CD14-positive monocyte (primary cell): ENCODE results near the gene CCNY. TPM values are rescaled to one million over a fixed set of nuclear protein-coding genes. Genes with fewer than 3 reads are reported as not detected.

Experiments used
- DNase-seq, 3 donors: peaks; one replicate each; pipeline ENCODE4 v3.0.0-alpha.2; 2011 to 2022
- H2AFZ ChIP-seq: 2 replicates; pipeline ENCODE4 v1.6.0; 2012; ENCODE audit warnings: mild to moderate bottlenecking, low read depth, low read length, inconsistent platforms; ENCODE audit not compliant: insufficient read depth, poor library complexity, severe bottlenecking
- H3K27ac ChIP-seq, 2 donors: 1 replicate in 1 of 2; 2 replicates in 1 of 2; pipeline ENCODE4 v1.5.1; 2012 to 2013; ENCODE audit warnings: low read length in 2 of 2, control low read depth in 1 of 2, inconsistent platforms in 1 of 2, low read depth in 1 of 2, mild to moderate bottlenecking in 1 of 2
- H3K27me3 ChIP-seq, 2 donors: one replicate each; pipeline versions ENCODE4 v1.6.0 to v1.6.1; 2011 to 2013; ENCODE audit warnings: low read length in 2 of 2; ENCODE audit not compliant: control insufficient read depth in 2 of 2, insufficient read depth in 2 of 2
- H3K36me3 ChIP-seq, 2 donors: replicated peaks in 1 of 2; 1 replicate in 1 of 2; 2 replicates in 1 of 2; pipeline versions ENCODE4 v1.5.1 to v1.6.1; 2012 to 2013; ENCODE audit warnings: low read length in 2 of 2, control low read depth in 1 of 2, inconsistent platforms in 1 of 2, mild to moderate bottlenecking in 1 of 2; ENCODE audit not compliant: insufficient read depth in 2 of 2, control insufficient read depth in 1 of 2
- H3K4me1 ChIP-seq, 2 donors: 1 replicate in 1 of 2; 2 replicates in 1 of 2; pipeline versions ENCODE4 v1.5.1 to v1.6.1; 2012 to 2013; ENCODE audit warnings: low read length in 2 of 2, control low read depth in 1 of 2, inconsistent platforms in 1 of 2, mild to moderate bottlenecking in 1 of 2, moderate library complexity in 1 of 2; ENCODE audit not compliant: insufficient read depth in 2 of 2, control insufficient read depth in 1 of 2
- H3K4me2 ChIP-seq: replicated peaks from 2 replicates; pipeline ENCODE3; 2012; ENCODE audit warnings: low read length, moderate library complexity, mild to moderate bottlenecking; ENCODE audit not compliant: poor library complexity, severe bottlenecking; ENCODE audit errors: extremely low read depth
- H3K4me3 ChIP-seq, 3 experiments: fragments of 200-600 bp in 1 of 3; sonication (generic) in 1 of 3; replicated peaks in 1 of 3; 1 replicate in 2 of 3; 2 replicates in 1 of 3; pipeline ENCODE4 v1.5.1; 2011 to 2013; ENCODE audit warnings: low read length in 3 of 3, mild to moderate bottlenecking in 3 of 3, control low read depth in 2 of 3, low read depth in 2 of 3, inconsistent platforms in 1 of 3, moderate library complexity in 1 of 3
- H3K79me2 ChIP-seq: 2 replicates; pipeline ENCODE4 v1.6.0; 2012; ENCODE audit warnings: mild to moderate bottlenecking, control low read depth, inconsistent platforms, low read length, moderate library complexity; ENCODE audit not compliant: insufficient read depth
- H3K9ac ChIP-seq: 2 replicates; pipeline ENCODE4 v1.6.0; 2017; ENCODE audit warnings: low read length, mild to moderate bottlenecking; ENCODE audit not compliant: insufficient read depth, poor library complexity, severe bottlenecking
- H3K9me3 ChIP-seq, 2 donors: replicated peaks in 1 of 2; 1 replicate in 1 of 2; 2 replicates in 1 of 2; pipeline versions ENCODE4 v1.5.1 to v1.6.1; 2012 to 2013; ENCODE audit warnings: low read length in 2 of 2, control low read depth in 1 of 2; ENCODE audit not compliant: control insufficient read depth in 1 of 2, insufficient read depth in 1 of 2
- H4K20me1 ChIP-seq: 2 replicates; pipeline ENCODE4 v1.6.0; 2012; ENCODE audit warnings: mild to moderate bottlenecking, low read length, control low read depth, moderate library complexity; ENCODE audit not compliant: insufficient read depth
- H3K27ac Mint-ChIP-seq, 7 donors: one replicate each; pipeline ENCODE4 v1.8.0; 2020; ENCODE audit warnings: mild to moderate bottlenecking in 7 of 7, mixed read lengths in 7 of 7, moderate library complexity in 6 of 7, inconsistent platforms in 2 of 7
- H3K27me3 Mint-ChIP-seq, 3 donors: one replicate each; pipeline ENCODE4 v1.8.0; 2021 to 2022; ENCODE audit warnings: low read depth in 3 of 3, mild to moderate bottlenecking in 3 of 3, mixed read lengths in 3 of 3, moderate library complexity in 3 of 3, inconsistent platforms in 1 of 3
- H3K36me3 Mint-ChIP-seq, 2 donors: one replicate each; pipeline ENCODE4 v1.8.0; 2020; ENCODE audit warnings: mixed read lengths in 2 of 2, inconsistent platforms in 1 of 2, mild to moderate bottlenecking in 1 of 2
- H3K4me1 Mint-ChIP-seq: one replicate; pipeline ENCODE4 v1.8.0; 2020; ENCODE audit warnings: mild to moderate bottlenecking, mixed read lengths
- H3K4me3 Mint-ChIP-seq, 2 donors: one replicate each; pipeline ENCODE4 v1.8.0; 2020; ENCODE audit warnings: mild to moderate bottlenecking in 2 of 2, mixed read lengths in 2 of 2, moderate library complexity in 1 of 2
- H3K9me3 Mint-ChIP-seq, 7 donors: one replicate each; pipeline ENCODE4 v1.8.0; 2020 to 2022; ENCODE audit warnings: mixed read lengths in 7 of 7, mild to moderate bottlenecking in 6 of 7, moderate library complexity in 6 of 7, inconsistent platforms in 2 of 7
- WGBS: methylation state at CpG from one replicate; pipeline ENCODE4 v1.1.5; 2013; ENCODE audit warnings: missing lambda C conversion rate; ENCODE audit not compliant: insufficient coverage; 5-methylcytosine and 5-hydroxymethylcytosine counted together
- intact Hi-C, 2 donors: fragments of 100-400 bp; cut with micrococcal nuclease; formaldehyde crosslinking; loops; one replicate each; pipeline versions ENCODE4 v1.15.0 to v1.15.1; 2023
- polyA plus RNA-seq, 3 donors: library from polyadenylated mRNA; depleted of rRNA in 1 of 3; unstranded in 2 of 3; stranded (reverse) in 1 of 3; fragments of 300-500 nt in 2 of 3; fragments of >200 nt in 1 of 3; fragmentation: Illumina TruSeq in 2 of 3; gene quantifications; 1 replicate in 2 of 3; 2 replicates in 1 of 3; pipeline ENCODE4 v1.2.3, GENCODE V29; 2012 to 2021
- TF ChIP-seq, protein P1 (sequence below): fragments of 200-600 bp; IDR thresholded peaks from one replicate; pipeline ENCODE4 v1.8.0; 2022; ENCODE audit warnings: antibody characterized with exemption, mild to moderate bottlenecking

CCNY gene
- polyA plus RNA-seq, 3 donors: 39.9 to 116 (median 64.8) TPM

DNA sequence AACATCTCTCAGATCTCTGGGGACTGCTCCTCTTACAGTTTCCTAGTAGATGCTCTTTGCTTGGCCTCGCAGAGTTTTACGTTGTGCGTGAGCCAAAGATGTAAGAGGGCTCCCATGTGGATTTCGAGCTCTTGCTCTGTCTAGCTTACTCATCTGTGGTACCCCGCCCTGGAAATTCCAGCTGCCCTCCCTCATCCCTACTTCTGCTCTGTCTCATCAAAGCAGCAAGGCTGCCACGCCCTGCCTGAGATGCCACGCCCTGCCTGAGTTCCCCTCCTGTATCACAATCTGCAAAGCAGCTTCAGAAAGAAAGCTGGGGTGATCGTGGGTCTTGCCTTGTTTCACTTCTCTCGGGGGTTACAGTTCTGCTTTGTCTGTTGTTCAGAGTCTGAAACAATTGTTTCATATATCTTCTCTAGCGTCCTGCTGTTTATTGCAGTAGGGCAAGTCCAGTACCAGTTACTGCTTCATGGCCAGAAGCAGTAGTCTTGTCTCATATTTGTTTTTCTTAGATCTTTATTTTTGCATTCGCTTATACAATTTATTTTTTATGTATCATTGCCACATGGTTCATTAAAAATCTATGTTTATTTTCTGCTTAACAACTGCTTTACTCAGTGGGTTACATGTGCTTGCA lies 36.1 kb upstream of the CCNY start:
- Mint-ChIP-seq H3K27ac (peak overlapping the region; percentile 62 to 88 (median 76)), H3K9me3 (peaks cover 0 to 7% (median 0%) of the 10 kb centered on the region in 7 donors), H3K4me3 (peak overlapping the region in 1 of 2 donors; percentile 44), H3K4me1 (peaks cover 13% of the 10 kb centered on the region), H3K36me3 (no peaks in the 10 kb centered on the region), H3K27me3 (peaks cover 0 to 5% (median 3%) of the 10 kb centered on the region in 3 donors)
- Histone ChIP-seq H3K4me3 (no peak overlapping the region), H3K9me3 (no peaks in the 10 kb centered on the region), H3K4me1 (peaks cover 10 to 17% of the 10 kb centered on the region in 2 donors), H3K36me3 (no peaks in the 10 kb centered on the region), H3K9ac (no peak overlapping the region), H3K27me3 (no peaks in the 10 kb centered on the region), H3K27ac (peak overlapping the region in 1 of 2 donors; percentile 67), H3K4me2 (peak overlapping the region; percentile 11), H2AFZ (no peak overlapping the region), H4K20me1 (no peaks in the 10 kb centered on the region), H3K79me2 (no peaks in the 10 kb centered on the region)
- intact Hi-C loops: no loop called here
- DNase-seq: peak; percentile 72 to 97 (median 73)
- TF ChIP-seq, protein P1, sequence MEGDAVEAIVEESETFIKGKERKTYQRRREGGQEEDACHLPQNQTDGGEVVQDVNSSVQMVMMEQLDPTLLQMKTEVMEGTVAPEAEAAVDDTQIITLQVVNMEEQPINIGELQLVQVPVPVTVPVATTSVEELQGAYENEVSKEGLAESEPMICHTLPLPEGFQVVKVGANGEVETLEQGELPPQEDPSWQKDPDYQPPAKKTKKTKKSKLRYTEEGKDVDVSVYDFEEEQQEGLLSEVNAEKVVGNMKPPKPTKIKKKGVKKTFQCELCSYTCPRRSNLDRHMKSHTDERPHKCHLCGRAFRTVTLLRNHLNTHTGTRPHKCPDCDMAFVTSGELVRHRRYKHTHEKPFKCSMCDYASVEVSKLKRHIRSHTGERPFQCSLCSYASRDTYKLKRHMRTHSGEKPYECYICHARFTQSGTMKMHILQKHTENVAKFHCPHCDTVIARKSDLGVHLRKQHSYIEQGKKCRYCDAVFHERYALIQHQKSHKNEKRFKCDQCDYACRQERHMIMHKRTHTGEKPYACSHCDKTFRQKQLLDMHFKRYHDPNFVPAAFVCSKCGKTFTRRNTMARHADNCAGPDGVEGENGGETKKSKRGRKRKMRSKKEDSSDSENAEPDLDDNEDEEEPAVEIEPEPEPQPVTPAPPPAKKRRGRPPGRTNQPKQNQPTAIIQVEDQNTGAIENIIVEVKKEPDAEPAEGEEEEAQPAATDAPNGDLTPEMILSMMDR: no peak
- 27% methylated on average over 8 of the region's 11 CpGs for WGBS

DNA sequence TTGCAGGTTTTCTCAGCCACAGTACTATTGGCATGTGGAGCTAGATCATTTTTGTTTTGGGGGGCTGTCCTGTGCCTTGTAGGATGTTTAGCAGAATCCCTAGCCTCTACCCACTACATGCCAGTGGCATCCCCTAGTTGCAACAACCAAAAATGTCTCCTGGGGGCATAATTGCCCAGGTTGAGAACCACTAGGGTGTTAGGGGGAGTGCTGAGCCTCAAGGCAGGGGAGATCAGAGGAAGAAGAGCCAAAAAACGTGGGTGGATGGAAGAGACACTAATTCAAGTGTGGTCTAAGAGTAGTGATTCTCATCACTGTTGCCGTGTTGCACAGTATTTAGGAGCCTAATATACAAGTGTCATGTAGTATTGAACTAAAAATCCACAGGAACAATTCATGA lies 31.7 kb upstream of the CCNY start:
- H3K27ac Mint-ChIP-seq: no peak overlapping the region
- H3K4me3 ChIP-seq: no peak overlapping the region
- H3K4me1 ChIP-seq: peaks cover 10 to 14% of the 10 kb centered on the region in 2 donors
- H3K79me2 ChIP-seq: no peaks in the 10 kb centered on the region
- peaks cover 0 to 5% (median 0%) of the 10 kb centered on the region in 7 donors for H3K9me3 Mint-ChIP-seq
- TF ChIP-seq, protein P1: no peak
- no peak overlapping the region for H3K4me2 ChIP-seq
- H3K4me3 Mint-ChIP-seq: no peak overlapping the region
- H3K9ac ChIP-seq: no peak overlapping the region
- intact Hi-C loops: no loop called here
- peaks cover 21% of the 10 kb centered on the region for H3K4me1 Mint-ChIP-seq
- H4K20me1 ChIP-seq: no peaks in the 10 kb centered on the region
- no peaks in the 10 kb centered on the region for H3K36me3 Mint-ChIP-seq
- DNase-seq: no peak
- H3K36me3 ChIP-seq: no peaks in the 10 kb centered on the region
- peaks cover 10 to 22% (median 21%) of the 10 kb centered on the region in 3 donors for H3K27me3 Mint-ChIP-seq
- no peaks in the 10 kb centered on the region for H3K27me3 ChIP-seq
- no peaks in the 10 kb centered on the region for H3K9me3 ChIP-seq
- no peak overlapping the region for H2AFZ ChIP-seq
- H3K27ac ChIP-seq: no peak overlapping the region
- 67% methylated on average over 2 of the region's 2 CpGs for WGBS
